WERI-Rb-1 (cell line): ENCODE measurements around the gene TDRD3.

Experiments
- DNase-seq: peaks from one replicate; pipeline ENCODE4 v3.0.0-alpha.2; 2020
- H3K27ac ChIP-seq: fragments of 250-450 bp; sonication (Bioruptor Pico); 2 replicates; pipeline ENCODE4 v1.5.1; 2020; ENCODE audit warnings: mild to moderate bottlenecking, moderate library complexity
- H3K27me3 ChIP-seq: fragments of 250-450 bp; sonication (Bioruptor Pico); 2 replicates; pipeline ENCODE4 v1.5.1; 2021; ENCODE audit warnings: mild to moderate bottlenecking, low read depth, moderate library complexity; ENCODE audit not compliant: insufficient read depth, severe bottlenecking
- H3K36me3 ChIP-seq: fragments of 250-450 bp; sonication (Bioruptor Pico); 2 replicates; pipeline ENCODE4 v1.5.1; 2020; ENCODE audit warnings: mild to moderate bottlenecking, moderate library complexity
- H3K4me3 ChIP-seq: 2 replicates; pipeline ENCODE4 v1.5.1; 2011; ENCODE audit warnings: low read depth, mild to moderate bottlenecking, control low read depth, low read length
- H3K9me3 ChIP-seq: fragments of 250-450 bp; sonication (Bioruptor Pico); 2 replicates; pipeline ENCODE4 v1.5.1; 2021; ENCODE audit warnings: mild to moderate bottlenecking, moderate library complexity; ENCODE audit not compliant: severe bottlenecking
- CTCF ChIP-seq: IDR thresholded peaks from 2 replicates; pipeline ENCODE4 v1.5.1; 2011; ENCODE audit warnings: low read depth, mild to moderate bottlenecking, control low read depth, inconsistent platforms, low read length

TDRD3 gene

GRCh38 chr13:60572855-60573254, 175.8 kb downstream of the TDRD3 start:
- no peak overlapping the region for H3K4me3 ChIP-seq
- no peak for TF ChIP-seq CTCF
- H3K9me3 ChIP-seq: no peaks in the 10 kb centered on the region
- no peak for DNase-seq
- H3K36me3 ChIP-seq: no peaks in the 10 kb centered on the region
- no peaks in the 10 kb centered on the region for H3K27me3 ChIP-seq
- no peak overlapping the region for H3K27ac ChIP-seq

GRCh38 chr13:60574735-60575134, 177.7 kb downstream of the TDRD3 start:
- Histone ChIP-seq H3K36me3 (no peaks in the 10 kb centered on the region), H3K27ac (no peak overlapping the region), H3K4me3 (no peak overlapping the region), H3K27me3 (no peaks in the 10 kb centered on the region), H3K9me3 (no peaks in the 10 kb centered on the region)
- no peak for TF ChIP-seq CTCF
- DNase-seq: no peak

- Histone ChIP-seq H3K4me3 (no peak overlapping the region), H3K27ac (no peak overlapping the region), H3K36me3 (no peaks in the 10 kb centered on the region), H3K27me3 (no peaks in the 10 kb centered on the region), H3K9me3 (no peaks in the 10 kb centered on the region)
- TF ChIP-seq CTCF: no peak
- DNase-seq: no peak
Measured at GRCh38 chr13:60575142-60575541, 178.1 kb downstream of the TDRD3 start.

GRCh38 chr13:60577761-60578160, 180.7 kb downstream of the TDRD3 start:
- H3K4me3 ChIP-seq: no peak overlapping the region
- no peaks in the 10 kb centered on the region for H3K9me3 ChIP-seq
- no peak for TF ChIP-seq CTCF
- no peak for DNase-seq
- no peak overlapping the region for H3K27ac ChIP-seq
- H3K36me3 ChIP-seq: no peaks in the 10 kb centered on the region
- H3K27me3 ChIP-seq: no peaks in the 10 kb centered on the region

- no peaks in the 10 kb centered on the region for H3K27me3 ChIP-seq
- H3K9me3 ChIP-seq: no peaks in the 10 kb centered on the region
- no peaks in the 10 kb centered on the region for H3K36me3 ChIP-seq
- no peak overlapping the region for H3K4me3 ChIP-seq
- no peak for DNase-seq
- TF ChIP-seq CTCF: no peak
- H3K27ac ChIP-seq: no peak overlapping the region
Measured at GRCh38 chr13:60583196-60583888, 186.3 kb downstream of the TDRD3 start.
